ENCODE data around the gene FAM168A.

- TF ChIP-seq MYC (IDR thresholded peaks at IDR 0.05; ENCODE audit: low read depth, low read length) (no peak), POLR2A (IDR thresholded peaks at IDR 0.05; ENCODE audit: extremely low read depth, insufficient read length) (no peak)
- TF ChIP-seq, protein P1, sequence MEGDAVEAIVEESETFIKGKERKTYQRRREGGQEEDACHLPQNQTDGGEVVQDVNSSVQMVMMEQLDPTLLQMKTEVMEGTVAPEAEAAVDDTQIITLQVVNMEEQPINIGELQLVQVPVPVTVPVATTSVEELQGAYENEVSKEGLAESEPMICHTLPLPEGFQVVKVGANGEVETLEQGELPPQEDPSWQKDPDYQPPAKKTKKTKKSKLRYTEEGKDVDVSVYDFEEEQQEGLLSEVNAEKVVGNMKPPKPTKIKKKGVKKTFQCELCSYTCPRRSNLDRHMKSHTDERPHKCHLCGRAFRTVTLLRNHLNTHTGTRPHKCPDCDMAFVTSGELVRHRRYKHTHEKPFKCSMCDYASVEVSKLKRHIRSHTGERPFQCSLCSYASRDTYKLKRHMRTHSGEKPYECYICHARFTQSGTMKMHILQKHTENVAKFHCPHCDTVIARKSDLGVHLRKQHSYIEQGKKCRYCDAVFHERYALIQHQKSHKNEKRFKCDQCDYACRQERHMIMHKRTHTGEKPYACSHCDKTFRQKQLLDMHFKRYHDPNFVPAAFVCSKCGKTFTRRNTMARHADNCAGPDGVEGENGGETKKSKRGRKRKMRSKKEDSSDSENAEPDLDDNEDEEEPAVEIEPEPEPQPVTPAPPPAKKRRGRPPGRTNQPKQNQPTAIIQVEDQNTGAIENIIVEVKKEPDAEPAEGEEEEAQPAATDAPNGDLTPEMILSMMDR (IDR thresholded peaks at IDR 0.05; ENCODE audit: low read depth, low read length), result no peak
Observed at GRCh38 chr11:73539506-73540084, 58.3 kb downstream of the FAM168A start.
